Osteoblast (primary cell): ENCODE results near the gene GAS2L2. TPM values are rescaled to one million over a fixed set of nuclear protein-coding genes. Genes with fewer than 3 reads are reported as not detected.

Experiments used
- DNase-seq: peaks from one replicate; pipeline ENCODE4 v3.0.0; 2011; ENCODE audit warnings: low spot score, mixed read lengths; ENCODE audit not compliant: insufficient read length; ENCODE audit errors: missing footprints
- H2AFZ ChIP-seq: 2 replicates; pipeline ENCODE4 v1.6.0; 2011; ENCODE audit warnings: mild to moderate bottlenecking, low read length
- H3K27ac ChIP-seq: 2 replicates; pipeline ENCODE4 v1.5.1; 2011; ENCODE audit warnings: mild to moderate bottlenecking, low read depth, low read length, moderate library complexity
- H3K27me3 ChIP-seq: 2 replicates; pipeline ENCODE4 v1.6.0; 2012; ENCODE audit warnings: mild to moderate bottlenecking, control low read depth, inconsistent platforms, low read length, moderate library complexity; ENCODE audit not compliant: insufficient read depth
- H3K36me3 ChIP-seq: 2 replicates; pipeline ENCODE4 v1.5.1; 2011; ENCODE audit warnings: mild to moderate bottlenecking, low read length, control low read depth, moderate library complexity; ENCODE audit not compliant: insufficient read depth
- H3K4me1 ChIP-seq: 2 replicates; pipeline ENCODE4 v1.5.1; 2011; ENCODE audit warnings: mild to moderate bottlenecking, low read length, control low read depth, moderate library complexity; ENCODE audit not compliant: insufficient read depth
- H3K4me2 ChIP-seq: 2 replicates; pipeline ENCODE4 v1.6.0; 2011; ENCODE audit warnings: mild to moderate bottlenecking, low read length; ENCODE audit not compliant: insufficient read depth
- H3K4me3 ChIP-seq: fragments of 200-600 bp; sonication (generic); 3 replicates; pipeline ENCODE4 v1.5.1; 2012; ENCODE audit warnings: mild to moderate bottlenecking, low read length, inconsistent platforms; ENCODE audit not compliant: insufficient read depth
- H3K79me2 ChIP-seq: 2 replicates; pipeline ENCODE4 v1.6.0; 2012; ENCODE audit warnings: mild to moderate bottlenecking, low read length, control low read depth, inconsistent platforms; ENCODE audit not compliant: insufficient read depth
- H3K9me3 ChIP-seq: 2 replicates; pipeline ENCODE4 v1.5.1; 2011; ENCODE audit warnings: low read depth, low read length, control low read depth
- H4K20me1 ChIP-seq: 2 replicates; pipeline ENCODE4 v1.6.0; 2012; ENCODE audit warnings: mild to moderate bottlenecking, low read length, control low read depth; ENCODE audit not compliant: insufficient read depth
- CTCF ChIP-seq: IDR thresholded peaks from 2 replicates; pipeline ENCODE4 v1.5.1; 2011; ENCODE audit warnings: mild to moderate bottlenecking, low read depth, low read length, moderate library complexity; ENCODE audit errors: extremely low read depth
- total RNA-seq: library from RNA; depleted of rRNA; stranded (reverse); fragments of >200 nt; gene quantifications from 2 replicates; pipeline ENCODE4 v1.2.3, GENCODE V29; 2012

GAS2L2 gene
- total RNA-seq, 1 donor: not detected

DNA sequence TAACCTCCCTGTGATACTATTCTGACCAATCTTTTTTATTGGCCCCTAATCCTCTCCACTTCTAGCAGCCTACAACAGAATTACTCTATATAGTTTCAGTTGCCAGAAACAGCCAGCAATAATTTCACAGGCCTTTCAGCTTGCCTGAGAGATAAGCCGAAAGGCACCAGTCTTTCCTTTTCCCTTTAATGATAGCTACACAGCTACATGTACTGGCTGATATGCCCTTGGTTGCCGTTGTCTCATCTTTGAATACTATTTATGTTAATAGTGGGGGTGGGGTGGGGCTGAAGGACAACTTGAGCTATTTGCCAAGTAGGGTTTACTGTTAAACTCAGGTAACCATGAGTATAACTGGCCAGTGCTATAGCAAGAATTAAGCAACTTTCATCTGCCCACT is 57.4 kb downstream of the GAS2L2 start:
- Histone ChIP-seq H3K36me3 (peaks cover 18% of the 10 kb centered on the region), H4K20me1 (no peaks in the 10 kb centered on the region), H3K4me3 (no peak overlapping the region), H3K27me3 (no peaks in the 10 kb centered on the region), H3K79me2 (peaks cover 3% of the 10 kb centered on the region), H3K4me1 (no peaks in the 10 kb centered on the region), H3K4me2 (no peak overlapping the region), H3K9me3 (no peaks in the 10 kb centered on the region), H2AFZ (no peak overlapping the region), H3K27ac (no peak overlapping the region)
- DNase-seq: no peak
- no peak for TF ChIP-seq CTCF

DNA sequence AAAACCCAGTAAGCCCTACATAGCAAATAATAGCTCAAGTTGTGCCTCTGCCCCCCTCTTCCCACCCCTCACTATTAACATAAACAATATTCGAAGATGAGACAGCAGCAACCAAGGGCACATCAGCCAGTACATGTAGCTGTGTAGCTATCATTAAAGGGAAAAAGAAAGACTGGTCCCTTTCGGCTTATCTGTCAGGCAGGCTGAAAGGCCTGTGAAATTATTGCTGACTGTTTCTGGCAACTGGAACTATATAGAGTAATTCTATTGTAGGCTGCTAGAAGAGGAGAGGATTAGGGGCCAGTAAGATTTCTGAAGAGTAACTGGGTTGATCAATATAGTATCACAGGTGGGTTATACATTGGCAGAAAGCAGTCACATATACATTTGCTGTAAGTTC is 58.1 kb downstream of the GAS2L2 start:
- Histone ChIP-seq H3K4me1 (no peaks in the 10 kb centered on the region), H3K4me3 (no peak overlapping the region), H3K36me3 (peaks cover 18% of the 10 kb centered on the region), H3K4me2 (no peak overlapping the region), H4K20me1 (no peaks in the 10 kb centered on the region), H3K79me2 (peaks cover 3% of the 10 kb centered on the region), H2AFZ (no peak overlapping the region), H3K27me3 (no peaks in the 10 kb centered on the region), H3K27ac (no peak overlapping the region), H3K9me3 (no peaks in the 10 kb centered on the region)
- TF ChIP-seq CTCF: no peak
- no peak for DNase-seq

Other genes with a start within 250 kb of the GAS2L2 start
- 0.36 and 0.88 TPM in 2 replicates for gene SLFN12L, start 215.6 kb downstream of the GAS2L2 start, total RNA-seq
- under 0.01 TPM in 2 replicates for gene SLFN14, start 192.4 kb downstream of the GAS2L2 start, total RNA-seq
- 8.0 and 8.8 TPM in 2 replicates for gene PEX12, start 174.7 kb downstream of the GAS2L2 start, total RNA-seq
- gene AP2B1, start 165.9 kb downstream of the GAS2L2 start, total RNA-seq: 84.0 and 93.1 TPM in 2 replicates
- 2.7 and 4.0 TPM in 2 replicates for gene RASL10B, start 21.6 kb downstream of the GAS2L2 start, total RNA-seq
- not detected in 2 replicates for gene C17orf50, start 7.6 kb upstream of the GAS2L2 start, total RNA-seq
- 1.2 and 1.8 TPM in 2 replicates for gene MMP28, start 42.4 kb upstream of the GAS2L2 start, total RNA-seq
- gene TAF15, start 56.2 kb upstream of the GAS2L2 start, total RNA-seq: 53.3 and 55.0 TPM in 2 replicates
- gene HEATR9, start 115.7 kb upstream of the GAS2L2 start, total RNA-seq: not detected in 2 replicates
- under 0.01 and 0.36 TPM in 2 replicates for gene CCL5, start 127.1 kb upstream of the GAS2L2 start, total RNA-seq
- 0.29 and 0.36 TPM in 2 replicates for gene RDM1, start 177.5 kb upstream of the GAS2L2 start, total RNA-seq
- gene LYZL6, start 190.5 kb upstream of the GAS2L2 start, total RNA-seq: not detected in 2 replicates
- not detected in 2 replicates for gene CCL16, start 228.3 kb upstream of the GAS2L2 start, total RNA-seq
- gene CCL14, start 233.5 kb upstream of the GAS2L2 start, total RNA-seq: not detected in 2 replicates
- gene CCL15, start 248.3 kb upstream of the GAS2L2 start, total RNA-seq: not detected in 2 replicates